HEK293 (cell line): ENCODE measurements around the gene PLBD1.

ENCODE experiments used
- ATF2 ChIP-seq: fragments of 450-650 bp; formaldehyde crosslinking; IDR thresholded peaks from 2 replicates; pipeline ENCODE4 v1.5.1; 2016; ENCODE audit warnings: missing biosample characterization, missing genetic modification characterization, low read depth
- CTCF ChIP-seq: fragments of 450-650 bp; formaldehyde crosslinking; IDR thresholded peaks from 2 replicates; pipeline ENCODE4 v1.5.1; 2016; ENCODE audit warnings: missing biosample characterization, missing genetic modification characterization
- ZNF155 ChIP-seq: fragments of 450-650 bp; formaldehyde crosslinking; IDR thresholded peaks from 2 replicates; pipeline ENCODE4 v1.5.1; 2016; ENCODE audit warnings: missing biosample characterization, missing genetic modification characterization
- ZNF19 ChIP-seq: fragments of 450-650 bp; formaldehyde crosslinking; IDR thresholded peaks from 2 replicates; pipeline ENCODE4; 2016; ENCODE audit warnings: missing biosample characterization, missing genetic modification characterization, low read depth
- ZNF280C ChIP-seq: fragments of 450-650 bp; formaldehyde crosslinking; IDR thresholded peaks from 2 replicates; pipeline ENCODE4 v1.5.1; 2016; ENCODE audit warnings: missing biosample characterization, missing genetic modification characterization
- ZNF747 ChIP-seq: fragments of 450-650 bp; formaldehyde crosslinking; IDR thresholded peaks from 2 replicates; pipeline ENCODE4 v1.5.1; 2016; ENCODE audit warnings: missing biosample characterization, missing genetic modification characterization
- TF ChIP-seq, protein P1 (sequence below): fragments of 450-650 bp; formaldehyde crosslinking; IDR thresholded peaks from 2 replicates; pipeline ENCODE4 v1.5.1; 2016; ENCODE audit warnings: missing biosample characterization, missing genetic modification characterization
- TF ChIP-seq, protein P2 (sequence below): fragments of 450-650 bp; formaldehyde crosslinking; IDR thresholded peaks from 2 replicates; pipeline ENCODE4 v1.5.1; 2017; ENCODE audit warnings: missing biosample characterization, missing genetic modification characterization

DNA sequence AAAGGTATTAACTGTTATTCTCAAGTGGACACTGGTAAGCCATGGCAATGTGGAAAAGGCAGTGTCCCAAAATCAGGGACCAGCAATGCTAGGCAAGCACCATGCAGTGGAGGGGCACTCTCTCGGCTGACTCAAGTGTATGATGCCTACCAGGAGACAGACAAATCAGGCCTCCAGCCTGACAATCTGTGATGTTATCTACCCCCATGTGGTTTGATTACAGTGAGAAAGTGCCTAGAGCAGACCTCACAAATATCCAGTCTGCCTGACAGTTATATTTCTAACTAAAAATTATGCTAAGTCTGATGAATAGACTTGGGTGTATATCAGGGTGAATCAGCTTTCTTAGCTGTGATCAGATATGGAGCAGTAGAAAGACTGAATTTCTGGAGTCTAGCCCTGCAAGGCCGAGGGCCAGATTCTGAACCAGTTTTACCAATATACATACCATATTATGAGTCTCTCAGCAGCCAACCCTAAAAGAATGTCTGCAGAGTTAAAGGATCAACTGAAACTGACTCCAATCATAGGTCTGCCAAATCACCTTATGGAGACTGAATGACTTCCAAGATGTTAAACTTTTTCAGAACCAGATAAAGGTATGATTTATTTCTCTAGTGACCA is 3.2 kb downstream of the PLBD1 start:
- TF ChIP-seq ZNF155 (tag by site-specific recombination) (no peak), CTCF (tag by site-specific recombination) (no peak), ZNF280C (tag by site-specific recombination) (no peak), ZNF747 (tag by site-specific recombination) (no peak), ZNF19 (no peak), ATF2 (tag by site-specific recombination) (no peak)
- TF ChIP-seq, protein P1, sequence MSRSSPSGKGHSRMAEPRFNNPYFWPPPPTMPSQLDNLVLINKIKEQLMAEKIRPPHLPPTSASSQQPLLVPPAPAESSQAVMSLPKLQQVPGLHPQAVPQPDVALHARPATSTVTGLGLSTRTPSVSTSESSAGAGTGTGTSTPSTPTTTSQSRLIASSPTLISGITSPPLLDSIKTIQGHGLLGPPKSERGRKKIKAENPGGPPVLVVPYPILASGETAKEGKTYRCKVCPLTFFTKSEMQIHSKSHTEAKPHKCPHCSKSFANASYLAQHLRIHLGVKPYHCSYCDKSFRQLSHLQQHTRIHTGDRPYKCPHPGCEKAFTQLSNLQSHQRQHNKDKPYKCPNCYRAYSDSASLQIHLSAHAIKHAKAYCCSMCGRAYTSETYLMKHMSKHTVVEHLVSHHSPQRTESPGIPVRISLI (tag by site-specific recombination): no peak
- TF ChIP-seq, protein P2, sequence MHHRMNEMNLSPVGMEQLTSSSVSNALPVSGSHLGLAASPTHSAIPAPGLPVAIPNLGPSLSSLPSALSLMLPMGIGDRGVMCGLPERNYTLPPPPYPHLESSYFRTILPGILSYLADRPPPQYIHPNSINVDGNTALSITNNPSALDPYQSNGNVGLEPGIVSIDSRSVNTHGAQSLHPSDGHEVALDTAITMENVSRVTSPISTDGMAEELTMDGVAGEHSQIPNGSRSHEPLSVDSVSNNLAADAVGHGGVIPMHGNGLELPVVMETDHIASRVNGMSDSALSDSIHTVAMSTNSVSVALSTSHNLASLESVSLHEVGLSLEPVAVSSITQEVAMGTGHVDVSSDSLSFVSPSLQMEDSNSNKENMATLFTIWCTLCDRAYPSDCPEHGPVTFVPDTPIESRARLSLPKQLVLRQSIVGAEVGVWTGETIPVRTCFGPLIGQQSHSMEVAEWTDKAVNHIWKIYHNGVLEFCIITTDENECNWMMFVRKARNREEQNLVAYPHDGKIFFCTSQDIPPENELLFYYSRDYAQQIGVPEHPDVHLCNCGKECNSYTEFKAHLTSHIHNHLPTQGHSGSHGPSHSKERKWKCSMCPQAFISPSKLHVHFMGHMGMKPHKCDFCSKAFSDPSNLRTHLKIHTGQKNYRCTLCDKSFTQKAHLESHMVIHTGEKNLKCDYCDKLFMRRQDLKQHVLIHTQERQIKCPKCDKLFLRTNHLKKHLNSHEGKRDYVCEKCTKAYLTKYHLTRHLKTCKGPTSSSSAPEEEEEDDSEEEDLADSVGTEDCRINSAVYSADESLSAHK: no peak
